Gastrocnemius medialis (tissue), 4 donors: ENCODE data around the gene DDX18.

Source experiments
- CTCF ChIP-seq, 5 experiments: fragments of 450-650 bp in 3 of 5; fragments of 200-600 bp in 2 of 5; sonication (generic) in 2 of 5; IDR thresholded peaks in 4 of 5; conservative IDR thresholded peaks in 1 of 5; 1 replicate in 4 of 5; 2 replicates in 1 of 5; pipeline ENCODE4 v1.5.1; 2016 to 2019; ENCODE audit warnings: antibody characterized with exemption in 5 of 5, mild to moderate bottlenecking in 3 of 5, moderate library complexity in 3 of 5
- POLR2A ChIP-seq, 2 donors: fragments of 450-650 bp; IDR thresholded peaks; one replicate each; pipeline ENCODE4 v1.6.1; 2017; ENCODE audit warnings: antibody characterized with exemption in 2 of 2, mild to moderate bottlenecking in 2 of 2, moderate library complexity in 2 of 2

- TF ChIP-seq CTCF (IDR thresholded peaks at IDR 0.05 in 4 of 5, conservative IDR thresholded peaks at IDR 0.05 in 1 of 5) (no peak), POLR2A (IDR thresholded peaks at IDR 0.05) (no peak)
Measured at GRCh38 chr2:117856415-117857210, 42.1 kb downstream of the DDX18 start.
